CD14-positive monocyte (primary cell): Measurements from ENCODE around the gene ADAMTSL1. TPM values are rescaled to one million over a fixed set of nuclear protein-coding genes. Genes with fewer than 3 reads are reported as not detected.

Experiments
- DNase-seq, 3 donors: peaks; one replicate each; pipeline ENCODE4 v3.0.0-alpha.2; 2011 to 2022
- H2AFZ ChIP-seq: 2 replicates; pipeline ENCODE4 v1.6.0; 2012; ENCODE audit warnings: mild to moderate bottlenecking, low read depth, low read length, inconsistent platforms; ENCODE audit not compliant: insufficient read depth, poor library complexity, severe bottlenecking
- H3K27ac ChIP-seq, 2 donors: 1 replicate in 1 of 2; 2 replicates in 1 of 2; pipeline ENCODE4 v1.5.1; 2012 to 2013; ENCODE audit warnings: low read length in 2 of 2, control low read depth in 1 of 2, inconsistent platforms in 1 of 2, low read depth in 1 of 2, mild to moderate bottlenecking in 1 of 2
- H3K27me3 ChIP-seq, 2 donors: one replicate each; pipeline versions ENCODE4 v1.6.0 to v1.6.1; 2011 to 2013; ENCODE audit warnings: low read length in 2 of 2; ENCODE audit not compliant: control insufficient read depth in 2 of 2, insufficient read depth in 2 of 2
- H3K36me3 ChIP-seq, 2 donors: replicated peaks in 1 of 2; 1 replicate in 1 of 2; 2 replicates in 1 of 2; pipeline versions ENCODE4 v1.5.1 to v1.6.1; 2012 to 2013; ENCODE audit warnings: low read length in 2 of 2, control low read depth in 1 of 2, inconsistent platforms in 1 of 2, mild to moderate bottlenecking in 1 of 2; ENCODE audit not compliant: insufficient read depth in 2 of 2, control insufficient read depth in 1 of 2
- H3K4me1 ChIP-seq, 2 donors: 1 replicate in 1 of 2; 2 replicates in 1 of 2; pipeline versions ENCODE4 v1.5.1 to v1.6.1; 2012 to 2013; ENCODE audit warnings: low read length in 2 of 2, control low read depth in 1 of 2, inconsistent platforms in 1 of 2, mild to moderate bottlenecking in 1 of 2, moderate library complexity in 1 of 2; ENCODE audit not compliant: insufficient read depth in 2 of 2, control insufficient read depth in 1 of 2
- H3K4me2 ChIP-seq: replicated peaks from 2 replicates; pipeline ENCODE3; 2012; ENCODE audit warnings: low read length, moderate library complexity, mild to moderate bottlenecking; ENCODE audit not compliant: poor library complexity, severe bottlenecking; ENCODE audit errors: extremely low read depth
- H3K4me3 ChIP-seq, 3 experiments: fragments of 200-600 bp in 1 of 3; sonication (generic) in 1 of 3; replicated peaks in 1 of 3; 1 replicate in 2 of 3; 2 replicates in 1 of 3; pipeline ENCODE4 v1.5.1; 2011 to 2013; ENCODE audit warnings: low read length in 3 of 3, mild to moderate bottlenecking in 3 of 3, control low read depth in 2 of 3, low read depth in 2 of 3, inconsistent platforms in 1 of 3, moderate library complexity in 1 of 3
- H3K79me2 ChIP-seq: 2 replicates; pipeline ENCODE4 v1.6.0; 2012; ENCODE audit warnings: mild to moderate bottlenecking, control low read depth, inconsistent platforms, low read length, moderate library complexity; ENCODE audit not compliant: insufficient read depth
- H3K9ac ChIP-seq: 2 replicates; pipeline ENCODE4 v1.6.0; 2017; ENCODE audit warnings: low read length, mild to moderate bottlenecking; ENCODE audit not compliant: insufficient read depth, poor library complexity, severe bottlenecking
- H3K9me3 ChIP-seq, 2 donors: replicated peaks in 1 of 2; 1 replicate in 1 of 2; 2 replicates in 1 of 2; pipeline versions ENCODE4 v1.5.1 to v1.6.1; 2012 to 2013; ENCODE audit warnings: low read length in 2 of 2, control low read depth in 1 of 2; ENCODE audit not compliant: control insufficient read depth in 1 of 2, insufficient read depth in 1 of 2
- H4K20me1 ChIP-seq: 2 replicates; pipeline ENCODE4 v1.6.0; 2012; ENCODE audit warnings: mild to moderate bottlenecking, low read length, control low read depth, moderate library complexity; ENCODE audit not compliant: insufficient read depth
- H3K27ac Mint-ChIP-seq, 7 donors: one replicate each; pipeline ENCODE4 v1.8.0; 2020; ENCODE audit warnings: mild to moderate bottlenecking in 7 of 7, mixed read lengths in 7 of 7, moderate library complexity in 6 of 7, inconsistent platforms in 2 of 7
- H3K27me3 Mint-ChIP-seq, 3 donors: one replicate each; pipeline ENCODE4 v1.8.0; 2021 to 2022; ENCODE audit warnings: low read depth in 3 of 3, mild to moderate bottlenecking in 3 of 3, mixed read lengths in 3 of 3, moderate library complexity in 3 of 3, inconsistent platforms in 1 of 3
- H3K36me3 Mint-ChIP-seq, 2 donors: one replicate each; pipeline ENCODE4 v1.8.0; 2020; ENCODE audit warnings: mixed read lengths in 2 of 2, inconsistent platforms in 1 of 2, mild to moderate bottlenecking in 1 of 2
- H3K4me1 Mint-ChIP-seq: one replicate; pipeline ENCODE4 v1.8.0; 2020; ENCODE audit warnings: mild to moderate bottlenecking, mixed read lengths
- H3K4me3 Mint-ChIP-seq, 2 donors: one replicate each; pipeline ENCODE4 v1.8.0; 2020; ENCODE audit warnings: mild to moderate bottlenecking in 2 of 2, mixed read lengths in 2 of 2, moderate library complexity in 1 of 2
- H3K9me3 Mint-ChIP-seq, 7 donors: one replicate each; pipeline ENCODE4 v1.8.0; 2020 to 2022; ENCODE audit warnings: mixed read lengths in 7 of 7, mild to moderate bottlenecking in 6 of 7, moderate library complexity in 6 of 7, inconsistent platforms in 2 of 7
- CTCF ChIP-seq: fragments of 200-600 bp; IDR thresholded peaks from one replicate; pipeline ENCODE4 v1.8.0; 2022; ENCODE audit warnings: antibody characterized with exemption, mild to moderate bottlenecking
- WGBS: methylation state at CpG from one replicate; pipeline ENCODE4 v1.1.5; 2013; ENCODE audit warnings: missing lambda C conversion rate; ENCODE audit not compliant: insufficient coverage; 5-methylcytosine and 5-hydroxymethylcytosine counted together
- intact Hi-C, 2 donors: fragments of 100-400 bp; cut with micrococcal nuclease; formaldehyde crosslinking; loops; one replicate each; pipeline versions ENCODE4 v1.15.0 to v1.15.1; 2023
- polyA plus RNA-seq, 3 donors: library from polyadenylated mRNA; depleted of rRNA in 1 of 3; unstranded in 2 of 3; stranded (reverse) in 1 of 3; fragments of 300-500 nt in 2 of 3; fragments of >200 nt in 1 of 3; fragmentation: Illumina TruSeq in 2 of 3; gene quantifications; 1 replicate in 2 of 3; 2 replicates in 1 of 3; pipeline ENCODE4 v1.2.3, GENCODE V29; 2012 to 2021

Gene ADAMTSL1
- polyA plus RNA-seq, 3 donors, result not detected

- Histone ChIP-seq H3K36me3 (no peaks in the 10 kb centered on the region), H3K9me3 (no peaks in the 10 kb centered on the region), H2AFZ (no peak overlapping the region), H3K27me3 (no peaks in the 10 kb centered on the region), H3K79me2 (no peaks in the 10 kb centered on the region), H3K9ac (no peak overlapping the region), H4K20me1 (no peaks in the 10 kb centered on the region), H3K4me2 (no peak overlapping the region), H3K4me3 (no peak overlapping the region), H3K4me1 (no peaks in the 10 kb centered on the region), H3K27ac (no peak overlapping the region)
- Mint-ChIP-seq H3K36me3 (no peaks in the 10 kb centered on the region), H3K27ac (no peak overlapping the region), H3K4me1 (no peaks in the 10 kb centered on the region), H3K4me3 (no peak overlapping the region), H3K27me3 (no peaks in the 10 kb centered on the region), H3K9me3 (peaks cover 0 to 1% (median 0%) of the 10 kb centered on the region in 7 donors)
- TF ChIP-seq CTCF, result no peak
- WGBS, result no CpG with 5 or more reads among the region's 3 CpGs
- intact Hi-C loops, result no loop called here
- no peak for DNase-seq
These were observed 282.8 kb downstream of the ADAMTSL1 start for GRCh38 chr9:18756712-18757125.

- Mint-ChIP-seq H3K27me3 (peaks cover 0 to 2% (median 0%) of the 10 kb centered on the region in 3 donors), H3K4me1 (no peaks in the 10 kb centered on the region), H3K27ac (no peak overlapping the region), H3K9me3 (peaks cover 0 to 1% (median 0%) of the 10 kb centered on the region in 7 donors), H3K36me3 (no peaks in the 10 kb centered on the region), H3K4me3 (no peak overlapping the region)
- no peak for DNase-seq
- Histone ChIP-seq H4K20me1 (no peaks in the 10 kb centered on the region), H2AFZ (no peak overlapping the region), H3K4me1 (no peaks in the 10 kb centered on the region), H3K9me3 (no peaks in the 10 kb centered on the region), H3K4me2 (no peak overlapping the region), H3K4me3 (no peak overlapping the region), H3K9ac (no peak overlapping the region), H3K27me3 (no peaks in the 10 kb centered on the region), H3K27ac (no peak overlapping the region), H3K79me2 (no peaks in the 10 kb centered on the region), H3K36me3 (no peaks in the 10 kb centered on the region)
- intact Hi-C loops, result no loop called here
- TF ChIP-seq CTCF, result no peak
- 89% methylated on average over 4 of the region's 4 CpGs for WGBS
These were observed 285.9 kb downstream of the ADAMTSL1 start for GRCh38 chr9:18759827-18760226.
